GM21526 (cell line): ENCODE measurements around the gene ACTL10.
A peak's percentile ranks its signal among the peaks of the same experiment; 100 is the strongest.

ENCODE experiments used
- ATAC-seq: cut with Tn5 transposase; IDR thresholded peaks from one replicate; pipeline ENCODE4 v1.9.1; 2021; ENCODE audit warnings: moderate library complexity; ENCODE audit not compliant: unreplicated experiment, low FRiP score

Gene ACTL10

DNA sequence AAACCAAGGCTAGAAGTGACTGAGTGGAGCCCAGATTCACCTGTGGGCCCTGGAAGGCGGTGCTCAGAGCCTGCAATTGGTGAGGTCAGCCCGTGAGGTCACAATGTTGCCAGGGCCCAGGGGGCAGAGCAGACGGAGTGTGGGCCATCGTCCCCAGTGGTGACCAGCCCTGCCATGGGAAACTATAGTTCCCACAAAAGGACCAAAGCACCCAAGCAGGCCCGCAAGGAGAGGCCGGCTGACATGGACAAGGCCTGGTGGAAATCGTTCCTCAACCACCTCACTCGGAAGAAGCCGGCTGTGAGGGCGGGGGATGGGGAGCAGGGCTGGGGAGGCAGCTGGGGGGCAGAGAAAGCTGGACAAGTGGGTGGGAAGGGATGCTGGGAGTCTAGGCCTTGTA lies 4.6 kb upstream of the ACTL10 start, which contains the start of gene C20orf144:
Gene C20orf144 (plus strand): TSS at position 156 of the 400 bp plus-strand sequence. CDS start 19 bp downstream, at position 175.
- no peak for ATAC-seq

GRCh38 chr20:33663161-33664084 lies 3.3 kb upstream of the ACTL10 start:
- no peak for ATAC-seq

GRCh38 chr20:33664085-33664761 lies 2.5 kb upstream of the ACTL10 start:
- no peak for ATAC-seq

DNA sequence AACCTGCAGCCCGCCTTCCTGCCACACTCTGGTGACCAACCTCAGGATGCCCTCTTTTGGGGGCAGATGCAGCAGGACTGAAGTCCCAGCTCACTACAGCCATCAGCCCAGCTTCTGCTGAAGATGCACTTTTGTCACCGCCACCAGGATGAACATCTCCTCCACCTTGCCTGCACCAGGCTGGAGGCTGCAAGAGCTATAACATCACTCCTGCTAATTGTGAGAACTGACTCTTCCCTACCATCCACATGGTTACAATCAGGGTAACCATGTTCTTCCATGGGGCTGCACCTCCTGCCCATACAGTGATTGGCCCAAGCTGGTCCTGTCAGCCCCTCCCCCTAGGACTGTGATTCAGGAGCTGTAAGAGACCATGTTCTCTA lies 2.0 kb upstream of the ACTL10 start:
- ATAC-seq: no peak

- ATAC-seq: peak; percentile 7
Observed at GRCh38 chr20:33667245-33667675, 517 bp downstream of the ACTL10 start.

DNA sequence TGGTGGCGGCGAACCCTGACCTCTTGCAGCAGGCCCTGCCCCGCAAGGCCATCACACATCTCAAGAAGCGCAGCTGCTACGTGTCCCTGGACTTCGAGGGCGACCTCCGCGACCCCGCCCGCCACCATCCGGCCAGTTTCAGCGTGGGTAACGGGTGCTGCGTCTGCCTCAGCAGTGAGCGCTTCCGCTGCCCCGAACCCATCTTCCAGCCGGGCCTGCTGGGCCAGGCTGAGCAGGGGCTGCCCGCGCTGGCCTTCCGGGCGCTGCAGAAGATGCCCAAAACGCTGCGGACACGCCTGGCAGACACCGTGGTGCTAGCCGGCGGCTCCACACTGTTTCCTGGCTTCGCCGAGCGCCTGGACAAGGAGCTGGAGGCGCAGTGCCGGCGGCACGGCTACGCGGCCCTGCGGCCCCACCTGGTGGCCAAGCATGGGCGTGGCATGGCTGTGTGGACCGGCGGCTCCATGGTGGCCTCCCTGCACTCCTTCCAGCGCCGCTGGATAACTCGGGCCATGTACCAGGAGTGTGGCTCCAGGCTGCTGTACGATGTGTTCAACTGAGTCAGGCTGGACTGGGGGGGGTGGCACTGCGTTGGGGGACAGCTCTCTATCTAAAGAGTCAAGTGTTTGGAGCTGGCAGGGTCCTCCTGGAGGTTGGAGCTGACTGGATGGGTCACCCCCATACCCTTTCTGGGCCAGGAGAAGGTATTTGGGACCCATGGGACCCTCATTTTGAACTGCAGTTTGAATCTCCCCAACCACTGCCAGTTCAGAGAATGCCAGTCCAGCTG lies 1.1 kb downstream of the ACTL10 start:
- peak; percentile 31 for ATAC-seq

DNA sequence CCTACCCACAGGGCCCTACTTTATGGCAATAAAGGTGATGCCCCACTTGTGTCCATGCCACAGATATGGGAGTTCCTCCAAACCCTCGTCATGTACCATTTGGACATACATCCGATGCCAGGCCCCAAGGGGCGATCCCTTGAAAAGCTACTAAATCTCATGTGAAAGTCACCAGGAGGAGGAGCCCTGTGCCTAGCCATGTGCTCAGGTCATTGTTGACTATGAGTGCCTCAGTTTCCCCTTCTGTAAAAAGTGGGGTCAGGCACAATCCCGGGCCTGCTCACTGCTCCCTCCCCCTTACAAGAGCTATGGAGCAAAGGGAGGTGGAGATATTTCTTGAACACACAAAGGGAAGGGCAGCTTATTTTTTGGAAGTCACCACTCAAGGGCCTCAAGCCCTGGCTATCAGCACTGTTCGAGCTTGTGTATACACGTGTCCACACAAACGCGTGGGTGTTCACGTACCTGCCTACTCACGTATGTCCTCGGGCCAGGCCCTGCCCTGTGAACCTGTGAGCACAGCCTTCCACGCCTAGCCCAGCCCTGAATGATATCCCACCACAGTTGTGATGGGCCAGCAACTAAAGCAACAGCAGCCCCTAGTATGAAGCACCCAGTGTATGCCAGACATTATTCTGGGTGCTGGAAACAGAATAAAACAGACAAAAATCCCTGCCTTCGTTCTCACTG lies 1.9 kb downstream of the ACTL10 start:
- ATAC-seq: no peak

DNA sequence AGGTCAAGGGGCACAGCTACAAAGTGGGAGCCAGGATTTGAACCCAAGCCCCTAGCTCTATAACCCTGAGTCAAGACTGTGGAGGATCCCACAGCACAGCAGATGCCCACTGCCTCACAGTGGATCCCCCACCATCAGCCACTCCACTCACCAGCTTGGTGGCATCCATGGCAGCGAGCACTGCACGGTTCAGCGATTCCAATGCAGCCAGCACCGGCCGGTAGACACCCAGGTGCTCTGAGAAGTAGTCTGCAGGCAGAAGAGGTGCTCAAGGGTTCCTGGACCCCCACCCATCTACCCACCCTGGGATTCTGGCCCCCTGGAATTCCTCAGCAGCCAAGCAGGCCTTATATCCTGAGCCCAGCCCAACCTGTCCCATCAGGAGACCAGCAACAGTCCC lies 2.5 kb downstream of the ACTL10 start:
- ATAC-seq: no peak

DNA sequence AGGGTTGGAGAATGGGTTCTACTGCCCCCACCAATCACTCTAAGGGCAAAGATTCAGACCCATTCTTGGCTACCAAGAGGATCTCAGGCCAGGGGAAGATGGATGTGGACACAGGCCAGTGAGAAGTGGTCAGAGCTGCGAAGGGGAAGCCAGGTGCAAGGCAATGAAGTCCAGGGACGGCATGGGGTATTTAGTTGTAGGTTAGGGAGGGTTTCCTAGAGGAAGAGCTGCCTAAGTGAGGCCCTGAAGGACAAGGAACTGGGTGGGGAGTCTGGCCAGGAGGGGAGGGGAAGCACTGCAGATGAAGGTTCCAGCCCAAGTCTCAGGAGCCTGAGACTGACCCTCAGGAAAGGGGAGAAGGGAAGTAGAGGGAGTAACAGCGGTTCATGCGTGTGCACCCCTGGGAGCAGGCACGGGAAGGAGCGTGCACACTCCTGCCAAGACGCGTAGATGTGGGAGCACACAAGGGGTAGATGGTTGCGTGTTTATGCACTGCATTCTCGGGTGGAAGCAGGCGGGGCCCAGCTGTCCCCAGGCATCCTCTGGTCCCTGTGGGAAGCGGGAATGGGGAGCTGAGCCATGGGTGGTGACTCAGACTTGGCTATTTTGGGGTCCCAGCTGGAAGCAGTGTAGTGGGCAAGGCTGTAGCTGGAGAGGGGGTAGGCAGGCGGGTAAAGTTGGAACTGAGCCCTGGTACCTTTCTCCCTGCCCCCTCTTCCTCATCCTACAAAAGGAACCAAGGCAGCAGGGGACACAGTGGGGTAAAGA lies 3.3 kb downstream of the ACTL10 start:
- no peak for ATAC-seq

- ATAC-seq: no peak
Observed at GRCh38 chr20:33670715-33671499, 4.2 kb downstream of the ACTL10 start.

GRCh38 chr20:33671573-33672288 lies 5.0 kb downstream of the ACTL10 start:
- no peak for ATAC-seq

DNA sequence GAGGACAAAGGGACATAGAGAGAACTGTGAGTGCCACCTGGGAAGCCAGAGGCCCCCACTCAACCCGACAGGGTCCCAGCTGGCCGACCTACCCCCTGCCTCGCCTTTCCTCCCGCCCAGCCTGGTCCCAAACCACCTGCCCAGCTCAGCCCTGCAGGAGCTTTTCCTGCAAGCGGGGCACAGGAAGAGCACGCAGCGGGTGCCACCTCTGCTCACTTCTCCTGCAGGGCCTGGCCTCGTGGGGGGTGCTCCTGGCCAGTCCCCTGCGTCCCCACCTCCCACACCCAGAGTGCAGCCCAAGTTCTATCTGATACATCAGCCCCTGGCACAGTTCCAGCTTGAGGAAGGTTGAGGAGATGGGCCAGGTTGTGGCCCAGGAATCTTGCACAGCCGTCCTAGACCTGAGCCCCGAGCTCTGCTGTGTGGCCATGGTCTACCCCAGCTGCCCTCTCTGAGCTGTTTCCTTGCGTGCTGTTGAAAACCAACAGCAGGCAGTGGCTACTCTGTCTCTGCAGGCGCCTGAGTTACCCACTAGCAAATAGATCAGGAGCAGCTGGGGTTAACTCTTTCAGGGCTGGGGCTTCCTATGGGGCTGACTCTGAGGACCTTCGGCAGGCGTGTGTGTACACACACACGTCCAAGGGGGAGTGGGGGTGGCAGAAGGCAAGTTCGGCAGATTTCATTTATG lies 5.8 kb downstream of the ACTL10 start:
- ATAC-seq: no peak

GRCh38 chr20:33673114-33673409 lies 6.3 kb downstream of the ACTL10 start:
- ATAC-seq: no peak

DNA sequence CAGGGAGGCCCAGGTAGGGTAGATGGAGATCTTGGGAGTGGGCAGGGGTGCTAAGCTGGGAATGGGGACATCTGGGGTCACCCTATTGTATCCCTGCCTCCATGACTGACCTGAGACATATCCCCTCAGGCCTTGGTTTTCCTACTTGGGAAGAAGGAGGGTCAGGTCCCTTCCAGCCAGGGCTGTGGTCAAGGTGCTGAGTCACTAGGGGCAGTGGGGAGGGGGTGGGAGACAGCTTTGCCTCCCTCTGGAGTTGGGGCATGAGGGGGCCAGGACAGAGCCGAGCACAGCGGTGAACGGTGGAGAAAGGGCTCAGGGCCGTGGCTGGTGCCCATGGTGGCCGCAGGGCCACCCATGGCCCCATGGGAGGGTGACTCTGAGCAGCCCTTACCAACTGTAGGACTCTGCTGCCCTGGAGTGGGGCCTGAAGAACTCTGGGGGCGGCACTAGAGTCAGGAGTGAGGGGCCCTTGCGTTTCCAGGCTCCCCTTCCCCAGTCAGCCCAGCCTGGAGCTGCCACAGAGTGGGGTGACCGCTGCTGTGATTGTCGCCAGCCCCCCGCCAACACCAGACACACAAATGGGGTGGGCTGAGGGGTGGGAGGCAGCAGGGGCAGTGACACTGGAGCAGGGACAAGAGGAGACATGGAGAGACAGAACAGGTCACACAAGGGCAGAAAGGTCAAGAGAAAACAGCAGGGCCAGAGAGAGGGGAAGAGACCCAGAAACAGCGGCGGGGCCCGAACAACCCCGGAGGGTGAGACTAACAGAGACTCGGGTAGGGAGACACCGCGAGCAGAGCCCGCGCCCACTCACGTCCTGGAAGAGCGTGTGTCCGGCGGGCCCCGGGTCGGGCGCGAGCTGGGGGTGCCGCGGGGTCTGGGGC lies 6.9 kb downstream of the ACTL10 start:
- no peak for ATAC-seq

DNA sequence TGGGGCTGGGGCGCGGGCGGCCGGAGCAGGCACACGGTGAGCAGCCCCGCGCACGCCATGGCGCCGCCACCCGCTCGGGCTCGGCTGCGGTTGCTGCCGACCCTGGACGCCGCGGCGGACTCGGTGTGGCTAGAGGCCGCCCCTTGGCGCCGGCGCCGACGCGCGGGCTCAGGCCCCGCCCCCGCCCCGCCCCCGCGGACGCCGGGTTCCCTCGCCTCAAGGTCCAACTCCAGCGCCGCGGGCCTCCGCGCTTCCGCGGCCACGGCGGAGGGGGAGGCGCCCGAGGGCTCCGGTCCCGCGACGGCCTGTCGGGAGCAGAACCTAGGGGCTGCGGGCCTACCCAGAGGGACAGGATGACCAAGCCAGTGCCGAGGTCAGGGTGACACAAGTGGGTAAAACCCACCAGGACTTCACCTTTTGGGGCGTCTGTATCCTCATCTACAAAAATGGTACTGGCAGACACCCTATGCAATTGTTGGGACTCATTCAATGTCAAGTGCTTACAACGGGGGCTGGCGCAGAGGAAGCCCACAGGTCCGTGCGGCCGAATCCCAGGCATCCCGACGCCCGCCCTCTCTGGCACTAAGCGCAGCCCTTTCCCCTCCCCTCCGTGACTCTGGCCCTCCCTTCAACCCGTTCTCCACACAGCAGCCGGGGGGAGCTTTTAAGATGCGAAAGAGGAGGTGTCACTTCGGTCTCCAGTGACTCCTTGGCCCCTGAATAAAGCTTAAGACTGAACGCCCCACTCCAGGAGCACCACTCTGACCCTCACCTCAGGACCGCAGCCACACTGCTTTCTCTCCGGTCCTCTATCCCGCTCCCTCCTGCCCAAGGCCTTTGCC lies 7.8 kb downstream of the ACTL10 start, which contains the start of gene NECAB3:
Gene NECAB3 (minus strand): TSS at position 135 of the 842 bp plus-strand sequence. CDS start 76 bp downstream, at position 59.
- ATAC-seq: peak; percentile 48
